Uterus (tissue), 4 donors: ENCODE data around the gene ELAVL3. TPM values are rescaled to one million over a fixed set of nuclear protein-coding genes. Genes with fewer than 3 reads are reported as not detected.

Source experiments
- DNase-seq, 2 donors: peaks; one replicate each; pipeline ENCODE4 v3.0.0-alpha.2; 2019 to 2020
- H3K27ac ChIP-seq, 2 donors: fragments of 200-600 bp; sonication (generic); 1 replicate in 1 of 2; 2 replicates in 1 of 2; pipeline ENCODE4 v1.5.1; 2016 to 2018
- H3K27me3 ChIP-seq, 2 donors: fragments of 200-600 bp; sonication (generic); one replicate each; pipeline ENCODE4 v1.5.1; 2018 to 2019; ENCODE audit warnings: control low read depth in 1 of 2
- H3K36me3 ChIP-seq, 2 donors: fragments of 200-600 bp; sonication (generic); one replicate each; pipeline ENCODE4 v1.5.1; 2019; ENCODE audit warnings: control low read depth in 1 of 2
- H3K4me1 ChIP-seq, 2 donors: fragments of 200-600 bp; sonication (generic); one replicate each; pipeline ENCODE4 v1.5.1; 2018 to 2019; ENCODE audit warnings: control low read depth in 1 of 2
- H3K4me3 ChIP-seq, 2 donors: fragments of 200-600 bp; sonication (generic); 1 replicate in 1 of 2; 2 replicates in 1 of 2; pipeline ENCODE4 v1.5.1; 2018 to 2019; ENCODE audit warnings: mild to moderate bottlenecking in 1 of 2
- H3K9me3 ChIP-seq, 2 donors: fragments of 200-600 bp; sonication (generic); one replicate each; pipeline ENCODE4 v1.5.1; 2019; ENCODE audit warnings: control low read depth in 1 of 2
- POLR2A ChIP-seq, 2 donors: fragments of 450-650 bp; IDR thresholded peaks; one replicate each; pipeline ENCODE4 v1.6.1; 2016; ENCODE audit warnings: antibody characterized with exemption in 2 of 2, mild to moderate bottlenecking in 1 of 2, moderate library complexity in 1 of 2
- intact Hi-C: fragments of 100-400 bp; cut with DNase I; formaldehyde crosslinking; loops from one replicate; pipeline ENCODE4 v1.15.1; 2023; ENCODE audit warnings: low total_unique reads
- total RNA-seq, 4 donors: library from RNA; depleted of rRNA in 3 of 4; stranded (reverse); fragments of >200 nt in 3 of 4; gene quantifications; one replicate each; pipeline versions ENCODE4 v1.1.0 to v1.2.4, GENCODE V29; 2014 to 2023
- TF ChIP-seq, protein P1 (sequence below), 4 experiments: fragments of 200-600 bp in 2 of 4; fragments of 450-650 bp in 2 of 4; sonication (generic) in 2 of 4; IDR thresholded peaks; one replicate each; pipeline ENCODE4 v1.5.1; 2016 to 2019; ENCODE audit warnings: antibody characterized with exemption in 4 of 4, mild to moderate bottlenecking in 2 of 4, moderate library complexity in 1 of 4
- donor health status: DM: yes; HTN: yes; CAD: no.

Gene ELAVL3
- total RNA-seq, 4 donors from 2014 or later, result 1.1 TPM; not detected in 3

DNA sequence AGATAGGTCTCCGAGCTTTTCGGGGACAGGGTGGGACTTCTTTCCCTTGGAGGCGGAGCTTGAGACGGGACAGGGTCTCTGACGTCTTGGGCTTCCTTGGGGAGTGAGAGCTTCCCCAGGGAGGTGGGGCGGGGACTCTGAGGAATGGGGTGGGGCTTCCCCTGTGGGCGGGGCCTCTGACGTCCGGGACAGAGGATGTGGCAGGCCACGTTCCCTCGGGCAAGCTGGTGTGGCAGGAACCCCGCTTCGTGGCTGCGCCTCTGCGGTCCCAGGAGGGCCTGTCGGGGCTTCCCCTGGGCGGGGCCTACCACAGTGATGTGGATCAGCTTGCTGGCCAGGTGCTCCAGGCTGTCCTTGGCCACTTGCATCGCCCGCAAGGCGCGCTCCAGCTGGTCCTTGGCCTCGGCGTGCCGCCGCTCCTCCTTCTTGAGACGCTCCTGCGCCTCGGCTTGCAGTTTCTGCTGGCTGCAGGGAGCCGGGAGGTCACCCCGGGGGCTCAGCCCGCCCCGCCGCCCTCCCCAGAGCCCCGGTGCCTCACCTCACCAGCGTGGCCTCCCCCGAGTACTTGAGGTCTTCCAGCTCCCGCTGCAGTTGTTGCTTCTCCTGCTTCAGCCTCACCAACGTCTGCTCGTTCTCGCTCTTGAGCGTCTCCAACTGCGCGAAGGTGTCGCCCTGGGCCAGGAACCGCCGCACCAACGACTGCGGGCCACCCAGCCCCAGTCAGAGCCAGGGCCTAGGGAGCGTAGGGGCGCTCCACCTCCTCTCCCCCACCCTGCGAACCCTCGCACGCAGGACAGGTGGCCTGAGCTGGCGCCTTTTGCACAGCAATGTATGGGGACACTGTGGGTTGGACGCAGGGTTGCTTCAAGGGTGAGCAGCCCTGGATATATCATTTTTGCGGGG is 58.4 kb downstream of the ELAVL3 start:
- Histone ChIP-seq H3K27me3 (peaks cover 14 to 17% of the 10 kb centered on the region in 2 donors), H3K4me1 (peaks cover 0 to 17% of the 10 kb centered on the region in 2 donors), H3K4me3 (no peak overlapping the region), H3K36me3 (no peaks in the 10 kb centered on the region), H3K27ac (peak overlapping the region in 1 of 2 donors; percentile 53), H3K9me3 (no peaks in the 10 kb centered on the region)
- DNase-seq, result peak; percentile 55 to 59
- intact Hi-C loops, result no loop called here
- TF ChIP-seq POLR2A (IDR thresholded peaks at IDR 0.05), result no peak
- TF ChIP-seq, protein P1, sequence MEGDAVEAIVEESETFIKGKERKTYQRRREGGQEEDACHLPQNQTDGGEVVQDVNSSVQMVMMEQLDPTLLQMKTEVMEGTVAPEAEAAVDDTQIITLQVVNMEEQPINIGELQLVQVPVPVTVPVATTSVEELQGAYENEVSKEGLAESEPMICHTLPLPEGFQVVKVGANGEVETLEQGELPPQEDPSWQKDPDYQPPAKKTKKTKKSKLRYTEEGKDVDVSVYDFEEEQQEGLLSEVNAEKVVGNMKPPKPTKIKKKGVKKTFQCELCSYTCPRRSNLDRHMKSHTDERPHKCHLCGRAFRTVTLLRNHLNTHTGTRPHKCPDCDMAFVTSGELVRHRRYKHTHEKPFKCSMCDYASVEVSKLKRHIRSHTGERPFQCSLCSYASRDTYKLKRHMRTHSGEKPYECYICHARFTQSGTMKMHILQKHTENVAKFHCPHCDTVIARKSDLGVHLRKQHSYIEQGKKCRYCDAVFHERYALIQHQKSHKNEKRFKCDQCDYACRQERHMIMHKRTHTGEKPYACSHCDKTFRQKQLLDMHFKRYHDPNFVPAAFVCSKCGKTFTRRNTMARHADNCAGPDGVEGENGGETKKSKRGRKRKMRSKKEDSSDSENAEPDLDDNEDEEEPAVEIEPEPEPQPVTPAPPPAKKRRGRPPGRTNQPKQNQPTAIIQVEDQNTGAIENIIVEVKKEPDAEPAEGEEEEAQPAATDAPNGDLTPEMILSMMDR (IDR thresholded peaks at IDR 0.05), result no peak

DNA sequence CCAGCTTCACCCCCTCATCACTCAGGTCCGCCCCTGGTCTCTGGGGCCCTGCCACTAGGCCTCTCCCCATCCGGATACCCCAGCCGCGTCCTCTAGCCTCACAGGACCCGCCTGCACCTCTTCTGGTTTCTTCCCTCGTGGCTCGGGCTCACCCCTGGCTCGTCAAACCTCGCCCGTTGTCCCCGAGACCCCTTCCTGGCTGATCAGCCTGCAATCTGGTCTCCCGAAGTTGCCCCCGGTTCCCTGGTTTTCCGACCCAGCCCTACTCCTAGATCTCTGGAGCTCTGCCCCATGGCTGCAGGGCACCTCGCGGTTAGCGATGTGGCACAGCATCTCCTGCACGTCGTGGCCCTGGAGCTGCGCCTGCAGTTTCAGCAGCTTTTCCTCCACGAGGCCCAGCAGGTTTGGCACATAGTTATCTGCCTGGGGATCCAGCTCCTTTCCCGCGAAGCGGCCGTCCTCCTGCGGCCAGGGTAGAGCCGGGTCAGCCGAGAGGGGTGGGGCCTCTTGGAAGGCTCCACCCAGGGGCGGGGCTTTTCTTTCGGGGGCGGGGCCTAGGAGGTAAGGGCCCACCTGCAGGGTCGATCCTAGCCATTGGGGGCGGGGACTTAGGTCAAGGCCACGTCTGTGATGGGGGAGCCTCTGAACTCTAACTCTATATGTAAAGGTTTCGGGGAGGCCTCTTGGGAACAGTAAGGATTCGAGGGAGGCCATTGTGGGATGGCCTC is 59.3 kb downstream of the ELAVL3 start:
- no peaks in the 10 kb centered on the region for H3K9me3 ChIP-seq
- peaks cover 14 to 17% of the 10 kb centered on the region in 2 donors for H3K27me3 ChIP-seq
- intact Hi-C loops, result no loop called here
- no peaks in the 10 kb centered on the region for H3K36me3 ChIP-seq
- TF ChIP-seq POLR2A (IDR thresholded peaks at IDR 0.05), result no peak
- TF ChIP-seq, protein P1 (IDR thresholded peaks at IDR 0.05), result no peak
- peak overlapping the region; percentile 50 to 53 for H3K27ac ChIP-seq
- H3K4me3 ChIP-seq, result no peak overlapping the region
- no peak for DNase-seq
- peaks cover 0 to 17% of the 10 kb centered on the region in 2 donors for H3K4me1 ChIP-seq

DNA sequence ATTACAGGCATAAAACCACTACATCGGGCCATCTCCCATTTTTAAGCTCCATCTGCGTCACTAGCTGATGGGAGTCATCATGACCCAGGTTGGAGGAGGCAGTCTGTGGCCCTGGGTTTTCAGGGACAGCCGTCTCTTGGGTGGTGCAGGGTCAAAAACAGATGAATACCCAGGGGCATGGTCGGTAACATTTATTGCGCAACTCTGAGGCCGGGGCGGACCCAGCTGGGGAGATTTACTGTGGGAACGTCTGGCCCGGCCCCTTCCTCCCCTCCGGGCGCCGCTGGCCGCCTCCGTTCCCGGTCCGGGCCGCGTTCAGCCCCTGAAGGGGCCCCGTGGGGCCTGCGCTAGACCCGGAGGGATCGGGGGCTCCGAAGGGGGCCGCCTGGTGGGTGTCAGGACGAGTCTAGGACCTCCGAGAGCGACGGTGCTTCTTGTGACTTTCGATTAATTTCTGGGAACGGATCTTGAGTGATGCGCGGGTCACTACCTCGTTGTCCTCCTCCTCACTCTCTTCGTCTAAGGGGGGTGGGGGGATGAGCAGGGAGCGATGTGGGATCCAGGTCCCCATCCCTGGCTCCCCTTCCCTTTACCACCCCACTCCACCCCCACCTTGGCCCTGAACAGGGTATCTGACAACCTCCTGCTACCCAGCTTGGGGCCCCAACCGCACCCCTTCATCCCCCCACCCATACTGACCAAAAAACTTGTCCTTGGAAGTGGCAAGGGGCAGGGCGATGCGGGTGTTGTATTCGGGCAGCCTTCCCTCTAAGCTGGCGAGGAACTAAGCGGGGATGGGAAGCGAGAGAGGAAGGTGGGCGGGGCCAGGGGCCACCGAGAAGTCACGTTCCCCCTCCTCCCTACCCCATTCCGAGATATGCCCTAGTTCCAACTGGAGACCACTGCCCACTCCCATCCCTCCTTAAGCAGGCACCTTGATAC is 60.1 kb downstream of the ELAVL3 start:
- peak; percentile 60 to 68 for DNase-seq
- Histone ChIP-seq H3K27me3 (peaks cover 14 to 17% of the 10 kb centered on the region in 2 donors), H3K9me3 (no peaks in the 10 kb centered on the region), H3K27ac (peak overlapping the region; percentile 50 to 53), H3K4me1 (peaks cover 0 to 17% of the 10 kb centered on the region in 2 donors), H3K4me3 (peak overlapping the region; percentile 6 to 8), H3K36me3 (no peaks in the 10 kb centered on the region)
- intact Hi-C loops, result no loop called here
- TF ChIP-seq, protein P1 (IDR thresholded peaks at IDR 0.05), result no peak
- TF ChIP-seq POLR2A (IDR thresholded peaks at IDR 0.05), result peak in 1 of 2 donors; percentile 19

DNA sequence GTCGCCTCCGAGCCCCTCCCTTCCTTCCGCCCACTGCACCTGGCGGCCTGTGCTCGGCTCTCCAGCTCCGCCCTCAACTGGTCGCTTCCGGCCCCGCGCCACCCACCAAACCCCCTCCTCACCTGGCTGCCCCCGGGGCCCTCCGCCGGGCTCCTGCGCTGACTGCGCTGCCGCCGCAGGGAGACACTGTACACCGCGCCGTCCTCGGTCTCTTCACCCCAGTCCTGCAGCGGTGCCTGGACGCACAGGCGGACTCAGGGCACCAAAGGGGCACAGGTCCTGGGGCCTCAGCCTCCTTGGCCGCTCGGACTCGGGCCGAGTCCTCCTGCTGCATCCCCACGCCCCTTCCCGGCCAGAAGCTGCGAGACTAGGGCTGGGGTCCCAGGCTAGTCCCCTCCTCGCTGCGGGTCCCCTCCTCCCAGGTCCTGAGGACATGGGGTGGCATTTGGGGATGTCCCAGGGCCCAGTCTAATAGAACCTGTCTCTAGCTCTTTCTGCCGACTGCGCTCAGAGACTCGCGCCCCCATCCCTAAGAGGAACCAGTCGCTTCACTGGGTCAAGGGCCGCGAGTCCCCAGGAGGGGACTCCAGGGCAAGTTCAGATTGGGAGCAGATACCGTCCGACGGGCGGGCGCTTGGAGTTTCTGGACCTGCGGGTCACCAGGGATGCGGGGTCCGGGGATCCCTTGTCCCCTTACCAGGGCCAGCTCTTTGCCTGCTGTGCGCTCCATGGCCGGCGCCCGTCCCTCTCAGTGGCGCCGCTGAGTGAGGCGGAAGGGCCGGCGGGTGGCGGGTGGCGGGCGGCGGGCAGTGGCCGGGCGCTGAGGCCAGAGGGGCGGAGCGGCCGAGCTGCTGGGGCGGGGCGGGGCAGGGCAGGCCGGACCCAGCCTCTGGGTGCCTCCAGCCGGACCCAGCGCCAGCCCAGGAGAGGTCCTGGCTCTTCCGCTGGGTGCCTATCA is 62.0 kb downstream of the ELAVL3 start, which contains the start of gene RGL3:
TSS of gene RGL3 (minus strand) at position 766 of the 958 bp plus-strand sequence. CDS start at position 730, 36 bp downstream.
- peaks cover 14 to 17% of the 10 kb centered on the region in 2 donors for H3K27me3 ChIP-seq
- H3K9me3 ChIP-seq, result no peaks in the 10 kb centered on the region
- H3K36me3 ChIP-seq, result no peaks in the 10 kb centered on the region
- DNase-seq, result no peak
- intact Hi-C loops, result no loop called here
- H3K4me1 ChIP-seq, result peaks cover 0 to 17% of the 10 kb centered on the region in 2 donors
- TF ChIP-seq, protein P1 (IDR thresholded peaks at IDR 0.05), result no peak
- TF ChIP-seq POLR2A (IDR thresholded peaks at IDR 0.05), result no peak
- H3K4me3 ChIP-seq, result peak within 1 kb of the TSS; percentile 24 to 29
- H3K27ac ChIP-seq, result peak within 1 kb of the TSS; percentile 7 to 43
